CD4-positive, alpha-beta memory T cell (primary cell): ENCODE measurements around the gene EZH1. TPM values are rescaled to one million over a fixed set of nuclear protein-coding genes. Genes with fewer than 3 reads are reported as not detected.

ENCODE experiments used
- CTCF ChIA-PET: fragments of 350-600 bp; sonication (Branson Sonifier 250); formaldehyde crosslinking; loops from one replicate; lab custom pipeline; 2021; ENCODE audit warnings: inconsistent platforms; ENCODE audit not compliant: partially characterized antibody; lab: Charles Lee
- POLR2A ChIA-PET: fragments of 350-600 bp; sonication (Branson Sonifier 250); formaldehyde crosslinking; loops from one replicate; lab custom pipeline; 2021; ENCODE audit not compliant: partially characterized antibody; lab: Charles Lee
- DNase-seq, 5 donors: peaks; one replicate each; pipeline versions ENCODE4 v3.0.0 to v3.0.0-alpha.2; 2020 to 2022; ENCODE audit warnings: mixed read lengths in 1 of 5
- H3K27ac ChIP-seq: one replicate; pipeline ENCODE4 v1.7.0; 2013; ENCODE audit warnings: low read depth, low read length
- H3K27me3 ChIP-seq: 2 replicates; pipeline ENCODE4 v1.7.0; 2013; ENCODE audit warnings: mild to moderate bottlenecking, low read length, moderate library complexity; ENCODE audit not compliant: insufficient read depth
- H3K36me3 ChIP-seq: 2 replicates; pipeline ENCODE4 v1.7.0; 2013; ENCODE audit warnings: mild to moderate bottlenecking, low read length, moderate library complexity; ENCODE audit not compliant: insufficient read depth
- H3K4me1 ChIP-seq: 2 replicates; pipeline ENCODE4 v1.7.0; 2013; ENCODE audit warnings: mild to moderate bottlenecking, low read length, moderate library complexity; ENCODE audit not compliant: insufficient read depth
- H3K4me3 ChIP-seq, 2 donors: one replicate each; pipeline ENCODE4 v1.7.0; 2013; ENCODE audit warnings: low read length in 2 of 2, mild to moderate bottlenecking in 1 of 2
- H3K9me3 ChIP-seq, 2 donors: one replicate each; pipeline ENCODE4 v1.7.0; 2013; ENCODE audit warnings: low read length in 2 of 2, control low read depth in 1 of 2; ENCODE audit not compliant: control insufficient read depth in 1 of 2
- H3K27ac Mint-ChIP-seq, 7 donors: one replicate each; pipeline ENCODE4 v1.8.0; 2020 to 2021; ENCODE audit warnings: mixed read lengths in 7 of 7, mild to moderate bottlenecking in 6 of 7, inconsistent platforms in 3 of 7, moderate library complexity in 3 of 7
- H3K27me3 Mint-ChIP-seq, 2 donors: one replicate each; pipeline ENCODE4 v1.8.0; 2020 to 2021; ENCODE audit warnings: mixed read lengths in 2 of 2
- H3K36me3 Mint-ChIP-seq, 2 donors: one replicate each; pipeline ENCODE4 v1.8.0; 2020 to 2021; ENCODE audit warnings: mixed read lengths in 2 of 2, inconsistent platforms in 1 of 2, mild to moderate bottlenecking in 1 of 2
- H3K4me1 Mint-ChIP-seq, 4 donors: one replicate each; pipeline ENCODE4 v1.8.0; 2020 to 2021; ENCODE audit warnings: mixed read lengths in 4 of 4, mild to moderate bottlenecking in 1 of 4
- H3K4me3 Mint-ChIP-seq, 8 donors: one replicate each; pipeline ENCODE4 v1.8.0; 2020 to 2021; ENCODE audit warnings: mixed read lengths in 8 of 8, mild to moderate bottlenecking in 7 of 8, moderate library complexity in 6 of 8, inconsistent platforms in 3 of 8
- H3K9me3 Mint-ChIP-seq, 8 donors: one replicate each; pipeline ENCODE4 v1.8.0; 2020 to 2021; ENCODE audit warnings: mixed read lengths in 8 of 8, mild to moderate bottlenecking in 5 of 8, inconsistent platforms in 3 of 8, moderate library complexity in 1 of 8
- intact Hi-C: fragments of 100-400 bp; cut with micrococcal nuclease; formaldehyde crosslinking; loops from one replicate; pipeline ENCODE4 v1.15.1; 2023
- polyA plus RNA-seq, 2 donors: library from polyadenylated mRNA; unstranded; fragments of 300-500 nt; fragmentation: Illumina TruSeq; gene quantifications; one replicate each; pipeline ENCODE4 v1.2.3, GENCODE V29; 2021
- total RNA-seq, 2 experiments: library from RNA; stranded (reverse); gene quantifications; one replicate each; pipeline ENCODE4 v1.2.3, GENCODE V29; 2021

Gene EZH1
- total and polyA plus RNA-seq, 4 experiments from 2014 or later, result 20.1 to 192 (median 111) TPM

DNA sequence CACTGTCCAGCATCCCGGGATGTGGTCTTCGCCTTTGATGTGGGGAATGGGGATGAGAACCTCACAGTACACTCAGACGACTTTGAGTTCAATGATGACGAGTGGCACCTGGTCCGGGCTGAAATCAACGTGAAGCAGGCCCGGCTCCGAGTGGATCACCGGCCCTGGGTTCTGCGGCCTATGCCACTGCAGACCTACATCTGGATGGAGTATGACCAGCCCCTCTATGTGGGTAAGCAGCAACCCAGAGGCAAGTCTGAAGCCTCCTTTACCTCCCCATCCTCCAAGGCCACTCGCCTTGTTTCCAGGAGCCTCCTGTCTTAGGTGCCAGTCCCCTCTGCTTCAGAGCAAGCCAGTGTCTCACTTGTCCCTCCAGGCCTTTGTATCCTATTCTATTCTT lies 52.4 kb downstream of the EZH1 start:
- Histone ChIP-seq H3K4me1 (no peaks in the 10 kb centered on the region), H3K36me3 (no peaks in the 10 kb centered on the region), H3K4me3 (no peak overlapping the region), H3K27me3 (no peaks in the 10 kb centered on the region), H3K27ac (no peak overlapping the region), H3K9me3 (no peaks in the 10 kb centered on the region)
- POLR2A ChIA-PET, result no interaction called here
- no peak for DNase-seq
- Mint-ChIP-seq H3K4me1 (peaks cover 0 to 3% (median 2%) of the 10 kb centered on the region in 4 donors), H3K27me3 (no peaks in the 10 kb centered on the region), H3K4me3 (no peak overlapping the region), H3K27ac (peak overlapping the region in 1 of 7 donors; percentile 57), H3K36me3 (peaks cover 4 to 6% of the 10 kb centered on the region in 2 donors), H3K9me3 (no peaks in the 10 kb centered on the region)
- intact Hi-C loops, result no loop called here
- CTCF ChIA-PET, result interaction anchor here (2.2 kb wide), 1 partner anchor 114 kb away, joined by 5 read pairs; no protein-coding TSS in a partner anchor

GRCh38 chr17:42691021-42691545 lies 53.8 kb downstream of the EZH1 start:
- H3K9me3 Mint-ChIP-seq, result no peaks in the 10 kb centered on the region
- POLR2A ChIA-PET, result no interaction called here
- no peaks in the 10 kb centered on the region for H3K27me3 Mint-ChIP-seq

GRCh38 chr17:42690596-42690995 lies 54.2 kb downstream of the EZH1 start:
- no peak overlapping the region for H3K27ac ChIP-seq
- ChIA-PET CTCF (interaction anchor here (1.1 kb wide), 1 partner anchor 10 kb away, joined by 3 read pairs; no protein-coding TSS in a partner anchor), POLR2A (interaction anchor here (1.2 kb wide), 1 partner anchor 19 kb away, joined by 3 read pairs; no protein-coding TSS in a partner anchor)
- Mint-ChIP-seq H3K27ac (no peak overlapping the region), H3K9me3 (no peaks in the 10 kb centered on the region), H3K36me3 (peaks cover under 1 to 1% of the 10 kb centered on the region in 2 donors), H3K27me3 (no peaks in the 10 kb centered on the region), H3K4me3 (no peak overlapping the region), H3K4me1 (peaks cover 0 to 3% (median 2%) of the 10 kb centered on the region in 4 donors)
- H3K4me3 ChIP-seq, result no peak overlapping the region
- no peaks in the 10 kb centered on the region for H3K27me3 ChIP-seq
- DNase-seq, result no peak
- H3K4me1 ChIP-seq, result no peaks in the 10 kb centered on the region
- no peaks in the 10 kb centered on the region for H3K9me3 ChIP-seq
- intact Hi-C loops, result no loop called here
- H3K36me3 ChIP-seq, result no peaks in the 10 kb centered on the region

More at GRCh38 chr17:42691021-42691545, 53.8 kb downstream of the EZH1 start:
- Histone ChIP-seq H3K9me3 (no peaks in the 10 kb centered on the region), H3K4me3 (no peak overlapping the region), H3K27ac (no peak overlapping the region), H3K27me3 (no peaks in the 10 kb centered on the region), H3K36me3 (no peaks in the 10 kb centered on the region), H3K4me1 (no peaks in the 10 kb centered on the region)
- Mint-ChIP-seq H3K4me3 (no peak overlapping the region), H3K4me1 (peaks cover 0 to 3% (median 2%) of the 10 kb centered on the region in 4 donors), H3K36me3 (peaks cover 4 to 6% of the 10 kb centered on the region in 2 donors), H3K27ac (no peak overlapping the region)
- no peak for DNase-seq
- CTCF ChIA-PET, result no interaction called here
- intact Hi-C loops, result no loop called here

- no peaks in the 10 kb centered on the region for H3K36me3 ChIP-seq
- ChIA-PET POLR2A (no interaction called here), CTCF (no interaction called here)
- peaks cover 10% of the 10 kb centered on the region for H3K4me1 ChIP-seq
- DNase-seq, result no peak
- Mint-ChIP-seq H3K4me3 (no peak overlapping the region), H3K27me3 (peaks cover 3 to 6% of the 10 kb centered on the region in 2 donors), H3K4me1 (peaks cover 6 to 15% (median 11%) of the 10 kb centered on the region in 4 donors), H3K27ac (no peak overlapping the region), H3K9me3 (no peaks in the 10 kb centered on the region), H3K36me3 (no peaks in the 10 kb centered on the region)
- intact Hi-C loops, result no loop called here
- H3K4me3 ChIP-seq, result no peak overlapping the region
- H3K27me3 ChIP-seq, result peaks cover 5% of the 10 kb centered on the region
- H3K9me3 ChIP-seq, result no peaks in the 10 kb centered on the region
- H3K27ac ChIP-seq, result no peak overlapping the region
Measured at GRCh38 chr17:42687707-42688320, 57.0 kb downstream of the EZH1 start.

DNA sequence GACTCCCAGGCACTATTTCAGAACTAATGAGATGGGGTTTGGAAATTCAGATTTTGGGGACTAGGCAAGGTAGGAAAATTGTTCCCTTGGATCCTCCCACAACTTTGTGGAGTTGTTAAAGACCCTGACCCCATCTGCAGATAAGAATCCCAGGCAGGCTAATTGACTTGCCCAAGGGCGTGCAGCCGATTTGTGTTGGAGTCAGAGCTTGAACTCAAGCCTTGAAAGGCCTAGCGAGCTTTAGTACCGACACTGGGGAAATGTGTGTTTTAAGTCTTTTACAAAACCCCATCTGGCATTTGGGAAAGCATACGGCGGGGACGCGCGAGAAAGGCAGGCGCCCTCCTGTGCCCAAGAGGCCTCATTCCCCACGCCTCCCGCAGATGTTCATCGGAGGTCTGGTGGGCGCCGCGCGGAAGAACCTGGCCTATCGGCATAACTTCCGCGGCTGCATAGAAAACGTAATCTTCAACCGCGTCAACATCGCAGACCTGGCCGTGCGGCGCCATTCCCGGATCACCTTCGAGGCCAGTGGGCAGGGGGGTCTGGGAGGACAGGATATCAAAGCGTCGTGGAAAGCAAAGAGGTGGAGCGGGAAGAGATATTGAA lies 58.2 kb downstream of the EZH1 start:
- no peak overlapping the region for H3K4me3 Mint-ChIP-seq
- CTCF ChIA-PET, result no interaction called here

GRCh38 chr17:42685831-42686230 lies 59.0 kb downstream of the EZH1 start:
- Histone ChIP-seq H3K4me1 (peaks cover 28% of the 10 kb centered on the region), H3K4me3 (no peak overlapping the region), H3K27me3 (peaks cover 12% of the 10 kb centered on the region), H3K36me3 (no peaks in the 10 kb centered on the region), H3K9me3 (no peaks in the 10 kb centered on the region), H3K27ac (no peak overlapping the region)
- Mint-ChIP-seq H3K9me3 (no peaks in the 10 kb centered on the region), H3K36me3 (peaks cover 0 to 1% of the 10 kb centered on the region in 2 donors), H3K4me1 (peaks cover 18 to 34% (median 27%) of the 10 kb centered on the region in 4 donors), H3K27me3 (peaks cover 11 to 20% of the 10 kb centered on the region in 2 donors), H3K27ac (no peak overlapping the region), H3K4me3 (no peak overlapping the region)
- CTCF ChIA-PET, result interaction anchor here (3.2 kb wide), 1 partner anchor 107 kb away, joined by 12 read pairs; the partner anchor contains the start of gene PSMC3IP
- intact Hi-C loops, result no loop called here
- POLR2A ChIA-PET, result no interaction called here
- no peak for DNase-seq

More for the DNA sequence above, 58.2 kb downstream of the EZH1 start:
- Mint-ChIP-seq H3K27me3 (peaks cover 8 to 16% of the 10 kb centered on the region in 2 donors), H3K9me3 (no peaks in the 10 kb centered on the region), H3K4me1 (peaks cover 14 to 26% (median 21%) of the 10 kb centered on the region in 4 donors), H3K36me3 (no peaks in the 10 kb centered on the region), H3K27ac (no peak overlapping the region)
- peaks cover 9% of the 10 kb centered on the region for H3K27me3 ChIP-seq
- intact Hi-C loops, result no loop called here
- POLR2A ChIA-PET, result no interaction called here
- H3K4me1 ChIP-seq, result peaks cover 22% of the 10 kb centered on the region
- no peaks in the 10 kb centered on the region for H3K9me3 ChIP-seq
- H3K27ac ChIP-seq, result no peak overlapping the region
- DNase-seq, result no peak
- no peaks in the 10 kb centered on the region for H3K36me3 ChIP-seq
- H3K4me3 ChIP-seq, result no peak overlapping the region

GRCh38 chr17:42684929-42685556 lies 59.8 kb downstream of the EZH1 start:
- H3K4me1 ChIP-seq, result peaks cover 35% of the 10 kb centered on the region
- Mint-ChIP-seq H3K4me3 (peak overlapping the region in 2 of 8 donors; percentile 13 to 42), H3K36me3 (peaks cover 0 to 1% of the 10 kb centered on the region in 2 donors), H3K9me3 (no peaks in the 10 kb centered on the region), H3K27me3 (peaks cover 13 to 23% of the 10 kb centered on the region in 2 donors), H3K4me1 (peaks cover 21 to 39% (median 32%) of the 10 kb centered on the region in 4 donors), H3K27ac (no peak overlapping the region)
- CTCF ChIA-PET, result interaction anchor here (0.5 to 3.2 kb wide), 3 partner anchors 50 to 107 kb away, joined by 3 to 12 read pairs (median 3); partner anchors contain the start of gene PSMC3IP
- POLR2A ChIA-PET, result no interaction called here
- no peak for DNase-seq
- no peak overlapping the region for H3K27ac ChIP-seq
- no peaks in the 10 kb centered on the region for H3K9me3 ChIP-seq
- no peak overlapping the region for H3K4me3 ChIP-seq
- intact Hi-C loops, result no loop called here
- peaks cover 12% of the 10 kb centered on the region for H3K27me3 ChIP-seq
- H3K36me3 ChIP-seq, result no peaks in the 10 kb centered on the region
